GM12872 (cell line): ENCODE data around the gene MVB12B.

Source experiments
- TF ChIP-seq, protein P1 (sequence below): IDR thresholded peaks from 3 replicates; pipeline ENCODE4 v1.5.1; 2011; ENCODE audit warnings: low read depth, mild to moderate bottlenecking, low read length, moderate library complexity; ENCODE audit not compliant: insufficient read depth

Gene MVB12B, protein sequence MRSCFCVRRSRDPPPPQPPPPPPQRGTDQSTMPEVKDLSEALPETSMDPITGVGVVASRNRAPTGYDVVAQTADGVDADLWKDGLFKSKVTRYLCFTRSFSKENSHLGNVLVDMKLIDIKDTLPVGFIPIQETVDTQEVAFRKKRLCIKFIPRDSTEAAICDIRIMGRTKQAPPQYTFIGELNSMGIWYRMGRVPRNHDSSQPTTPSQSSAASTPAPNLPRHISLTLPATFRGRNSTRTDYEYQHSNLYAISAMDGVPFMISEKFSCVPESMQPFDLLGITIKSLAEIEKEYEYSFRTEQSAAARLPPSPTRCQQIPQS

DNA sequence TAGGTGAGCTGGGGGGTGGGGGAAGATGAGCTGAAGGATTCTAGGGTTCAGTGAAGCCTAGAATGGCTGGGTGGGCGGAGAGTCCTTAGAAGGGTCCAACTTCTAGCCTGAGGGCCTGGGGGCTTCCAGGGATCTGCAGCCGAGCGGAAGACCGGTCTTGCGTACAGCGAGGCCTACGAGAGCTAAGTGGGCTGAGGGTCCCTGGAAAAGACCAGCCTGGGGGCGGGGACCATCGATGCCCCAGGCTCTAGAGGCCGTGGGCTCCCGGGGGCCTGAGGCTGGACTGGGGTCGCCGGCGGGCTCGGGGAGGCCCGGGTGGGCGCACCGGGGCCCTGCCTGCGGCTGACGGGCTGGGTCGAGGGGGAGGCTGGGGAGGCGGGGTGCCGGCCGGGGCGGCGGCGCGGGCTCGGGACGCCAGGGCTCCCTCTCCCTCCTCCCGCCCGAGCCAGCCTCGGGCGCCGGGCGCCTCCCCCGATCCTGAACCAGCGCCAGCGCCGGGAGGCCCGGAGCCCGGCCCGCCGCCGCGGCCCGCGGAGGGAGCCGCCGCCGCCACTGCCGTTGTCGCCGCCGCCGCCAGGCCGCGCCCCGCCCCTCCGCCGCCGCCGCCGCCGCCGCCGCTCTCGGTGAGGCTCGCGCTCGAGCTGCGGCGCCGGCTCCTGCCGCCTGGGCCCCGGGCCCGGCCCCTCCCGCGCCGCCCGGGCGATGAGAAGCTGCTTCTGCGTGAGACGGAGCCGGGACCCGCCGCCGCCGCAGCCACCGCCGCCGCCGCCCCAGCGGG lies at the start of gene MVB12B:
Gene MVB12B (plus strand): TSS at position 602 of the 778 bp plus-strand sequence. CDS start 101 bp downstream, at position 703.
- TF ChIP-seq, protein P1, sequence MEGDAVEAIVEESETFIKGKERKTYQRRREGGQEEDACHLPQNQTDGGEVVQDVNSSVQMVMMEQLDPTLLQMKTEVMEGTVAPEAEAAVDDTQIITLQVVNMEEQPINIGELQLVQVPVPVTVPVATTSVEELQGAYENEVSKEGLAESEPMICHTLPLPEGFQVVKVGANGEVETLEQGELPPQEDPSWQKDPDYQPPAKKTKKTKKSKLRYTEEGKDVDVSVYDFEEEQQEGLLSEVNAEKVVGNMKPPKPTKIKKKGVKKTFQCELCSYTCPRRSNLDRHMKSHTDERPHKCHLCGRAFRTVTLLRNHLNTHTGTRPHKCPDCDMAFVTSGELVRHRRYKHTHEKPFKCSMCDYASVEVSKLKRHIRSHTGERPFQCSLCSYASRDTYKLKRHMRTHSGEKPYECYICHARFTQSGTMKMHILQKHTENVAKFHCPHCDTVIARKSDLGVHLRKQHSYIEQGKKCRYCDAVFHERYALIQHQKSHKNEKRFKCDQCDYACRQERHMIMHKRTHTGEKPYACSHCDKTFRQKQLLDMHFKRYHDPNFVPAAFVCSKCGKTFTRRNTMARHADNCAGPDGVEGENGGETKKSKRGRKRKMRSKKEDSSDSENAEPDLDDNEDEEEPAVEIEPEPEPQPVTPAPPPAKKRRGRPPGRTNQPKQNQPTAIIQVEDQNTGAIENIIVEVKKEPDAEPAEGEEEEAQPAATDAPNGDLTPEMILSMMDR, result no peak

DNA sequence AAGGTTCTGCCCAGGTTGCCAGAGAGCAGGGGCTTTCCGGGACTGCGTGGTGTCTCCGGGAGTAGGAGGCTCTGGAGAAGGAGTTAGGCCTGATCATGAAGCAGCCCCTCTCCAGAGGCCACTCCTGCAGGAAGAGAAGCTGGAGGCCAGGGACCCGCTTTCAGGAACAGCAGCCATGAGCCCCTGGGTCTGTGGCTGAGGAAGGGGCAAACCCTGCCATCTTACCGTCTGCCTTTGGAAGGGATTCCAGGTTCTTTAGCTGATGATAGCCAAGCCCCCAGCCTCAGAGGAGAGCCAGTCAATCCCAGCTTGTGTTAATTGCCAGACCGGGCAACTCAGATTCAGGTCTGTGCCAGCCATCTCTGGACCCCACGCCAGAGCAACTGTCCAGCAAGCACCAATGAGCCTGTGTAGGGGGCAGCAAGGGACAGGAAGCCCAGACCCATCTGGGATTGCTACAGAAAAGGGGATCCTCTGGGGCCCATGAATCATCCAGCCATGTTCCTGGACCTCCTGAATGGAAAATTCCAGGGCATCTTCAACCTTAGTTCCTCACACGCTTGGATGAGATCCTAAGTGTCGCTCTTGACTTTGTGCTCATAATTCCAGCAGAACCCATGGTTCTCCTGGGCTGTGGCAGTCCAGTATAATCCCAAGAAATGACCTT lies 42.7 kb upstream of the MVB12B start:
- TF ChIP-seq, protein P1, result no peak

DNA sequence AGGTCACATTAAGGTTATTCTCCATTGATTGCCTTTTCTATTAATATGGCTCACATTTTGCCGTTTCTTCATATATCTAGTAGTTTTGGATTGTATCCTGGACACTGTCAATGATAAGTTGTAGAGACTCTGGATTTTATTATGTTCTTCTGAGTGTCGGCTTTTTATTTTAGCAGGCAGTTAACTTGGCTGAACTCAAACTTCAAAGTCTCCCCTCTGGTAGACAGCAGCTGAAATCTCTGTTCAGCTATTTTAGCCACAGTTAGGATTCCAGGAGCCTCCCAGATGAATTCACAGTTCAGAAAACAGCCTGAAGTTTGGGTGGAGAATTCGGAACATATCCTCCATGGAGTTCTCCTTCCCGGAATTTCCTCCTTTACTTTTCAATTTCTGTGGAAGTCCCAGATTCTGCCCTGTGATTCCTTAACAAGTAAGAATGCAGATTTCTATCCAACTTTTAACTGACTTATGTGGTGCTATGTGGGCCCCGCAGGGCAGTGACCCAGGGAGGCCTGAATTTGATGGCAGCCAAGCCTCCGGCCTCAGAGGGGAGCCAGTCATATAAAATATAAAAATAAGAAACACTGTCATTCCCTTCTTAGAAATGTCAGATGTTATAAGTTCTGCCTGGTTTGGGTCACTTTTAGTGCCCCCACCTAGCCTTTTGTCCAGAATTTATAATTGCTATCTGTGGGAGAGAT lies 39.3 kb upstream of the MVB12B start:
- TF ChIP-seq, protein P1, result no peak

DNA sequence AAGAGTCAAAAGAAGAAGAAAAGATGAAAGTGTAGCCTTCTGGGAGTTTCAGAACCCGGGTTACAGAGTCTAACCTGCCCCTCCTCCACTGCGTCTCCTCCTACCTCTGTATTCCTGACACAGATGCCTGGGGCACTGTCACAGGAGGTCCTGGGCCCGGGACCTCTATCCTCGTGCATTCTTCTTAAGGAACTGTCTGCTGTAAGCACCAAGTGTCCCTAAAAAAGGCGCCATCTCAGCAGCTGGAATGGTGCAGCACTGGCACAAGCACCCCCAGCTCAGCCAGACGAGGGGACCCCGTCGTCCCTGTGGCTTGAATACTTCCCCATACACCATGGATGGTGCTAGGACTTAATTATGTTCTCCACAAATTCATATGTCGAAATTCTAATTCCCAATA lies 35.8 kb upstream of the MVB12B start:
- TF ChIP-seq, protein P1, result no peak

DNA sequence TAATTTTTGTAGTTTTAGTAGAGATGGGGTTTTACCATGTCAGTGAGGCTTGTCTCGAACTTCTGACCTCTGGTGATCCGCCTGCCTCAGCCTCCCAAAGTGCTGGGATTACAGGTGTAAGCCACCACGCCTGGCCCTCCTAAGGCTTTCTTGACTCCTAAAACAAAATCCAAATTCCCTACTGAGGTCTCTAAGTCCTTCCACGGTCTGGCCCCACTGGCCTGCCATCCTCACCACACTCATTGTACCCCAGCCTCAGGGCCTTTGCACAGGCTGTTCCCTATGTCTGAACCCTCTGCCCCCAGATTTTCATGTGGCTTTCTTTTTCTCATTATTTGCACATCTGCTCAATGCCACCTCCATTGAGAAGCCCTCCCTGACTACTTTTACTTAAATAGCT lies 34.7 kb upstream of the MVB12B start:
- TF ChIP-seq, protein P1, result no peak

DNA sequence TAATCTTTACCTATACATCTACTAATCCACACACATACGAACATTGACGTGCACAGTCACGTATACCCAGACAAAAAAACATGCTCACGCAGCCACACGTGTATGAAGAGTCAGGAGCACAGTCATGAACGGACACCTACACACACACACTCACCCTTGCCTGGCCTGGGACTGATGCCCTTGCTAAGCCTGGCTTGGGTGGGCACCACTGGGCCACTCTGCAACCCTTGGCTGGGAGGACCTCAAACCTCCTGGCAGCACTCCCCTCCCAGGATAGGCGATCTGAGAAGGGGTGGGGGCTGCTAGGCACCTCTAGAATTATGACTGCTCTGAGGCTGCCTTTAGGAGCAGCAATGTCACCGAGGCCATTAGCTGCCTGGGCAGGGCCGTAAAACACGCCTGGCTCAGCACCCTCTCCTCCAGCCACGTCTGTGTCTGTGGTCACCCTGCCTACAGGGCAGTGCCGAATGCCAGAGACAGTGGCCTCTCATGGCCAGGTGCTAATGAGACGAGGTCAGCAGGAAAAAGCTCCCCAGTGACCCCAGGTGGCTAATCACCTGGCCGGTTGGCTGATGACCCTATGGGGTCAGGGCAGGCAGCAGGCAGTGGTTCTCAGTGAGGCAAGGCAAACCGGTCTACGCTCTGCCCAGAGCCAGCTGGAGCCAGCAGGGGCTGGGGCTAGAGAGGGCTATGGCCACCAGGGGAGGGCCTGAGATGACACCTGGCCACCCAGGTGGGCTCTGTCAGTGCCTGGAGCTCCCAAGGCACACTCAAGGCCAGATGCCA lies 33.7 kb upstream of the MVB12B start:
- TF ChIP-seq, protein P1, result no peak
